ENCODE measurements around the gene WDR7. TPM values are rescaled to one million over a fixed set of nuclear protein-coding genes. Genes with fewer than 3 reads are reported as not detected.

Gene WDR7
- total and polyA plus RNA-seq, 2 of the 4 experiments (the other 2 are of a cell fraction) = 3.7 to 23.3 TPM

DNA sequence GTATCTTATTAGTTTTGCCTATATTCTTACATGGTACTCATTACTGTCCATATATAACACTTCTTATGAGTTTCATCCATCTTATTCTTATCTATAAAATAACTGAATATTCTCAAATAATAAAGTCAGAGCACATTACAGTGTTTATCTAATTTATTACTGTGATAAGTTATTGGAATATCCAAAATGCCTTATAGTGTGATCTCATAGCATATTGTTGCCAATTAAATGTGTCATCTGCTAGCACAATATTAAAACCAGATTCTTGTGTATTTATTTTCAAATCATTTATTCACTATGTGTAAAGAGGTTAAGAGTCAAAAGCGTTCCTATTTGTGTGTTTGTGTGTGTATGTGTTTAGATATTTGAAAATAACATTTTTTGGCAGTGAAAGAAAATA lies 151.9 kb downstream of the WDR7 start:
- Histone ChIP-seq H2AK9ac (replicated peaks; ENCODE audit: low read depth, low read length, poor library complexity) (no peak overlapping the region), H3K4me3 (ENCODE audit: insufficient read depth, low read depth, low read length) (no peak overlapping the region), H3K9ac (ENCODE audit: low read depth, low read length) (no peak overlapping the region), H2BK5ac (ENCODE audit: low read depth, low read length, poor library complexity, severe bottlenecking) (no peak overlapping the region), H3K18ac (ENCODE audit: low read depth, low read length) (no peak overlapping the region), H3K27me3 (ENCODE audit: control insufficient read depth, insufficient read depth, low read length) (no peaks in the 10 kb centered on the region), H3K56ac (ENCODE audit: extremely low read depth, insufficient read depth, low read length) (no peak overlapping the region), H2AK5ac (ENCODE audit: low read depth, low read length) (no peak overlapping the region), H3K4me1 (ENCODE audit: control insufficient read depth, insufficient read depth, low read length) (no peaks in the 10 kb centered on the region), H2BK20ac (ENCODE audit: low read depth, low read length) (no peak overlapping the region), H2AFZ (replicated peaks; ENCODE audit: low read length, poor library complexity) (no peak overlapping the region), H2BK15ac (ENCODE audit: low read depth, low read length) (no peak overlapping the region), H3K14ac (replicated peaks; ENCODE audit: low read depth, low read length) (no peak overlapping the region), H3K9me1 (ENCODE audit: insufficient read depth, low read length) (no peaks in the 10 kb centered on the region), H3K36me3 (ENCODE audit: control insufficient read depth, insufficient read depth, low read length) (no peaks in the 10 kb centered on the region), H3K4ac (ENCODE audit: low read depth, low read length) (no peak overlapping the region), H4K20me1 (ENCODE audit: insufficient read depth, low read length) (no peaks in the 10 kb centered on the region), H4K5ac (ENCODE audit: low read depth, low read length) (no peak overlapping the region), H4K91ac (ENCODE audit: insufficient read depth, low read depth, low read length) (no peak overlapping the region), H3K4me2 (ENCODE audit: low read depth, low read length) (no peak overlapping the region), H3K27ac (ENCODE audit: insufficient read depth, low read length) (no peak overlapping the region), H3K79me1 (ENCODE audit: low read depth in 1 of 2, low read length in 2 of 2) (peaks cover 0 to 5% of the 10 kb centered on the region in 2 experiments; a peak in 2 of 4 replicates), H4K8ac (ENCODE audit: low read depth in 2 of 2, low read length in 2 of 2) (no peak overlapping the region), H2BK120ac (ENCODE audit: low read depth, low read length) (no peak overlapping the region), H3K23ac (ENCODE audit: low read depth, low read length) (no peak overlapping the region), H3K9me3 (ENCODE audit: control insufficient read depth, insufficient read depth, low read length) (no peaks in the 10 kb centered on the region)
- ChIA-PET CTCF (no interaction called here), POLR2A (ENCODE audit: unreplicated experiment) (interaction anchor here (0.7 kb wide), 1 partner anchor 24 kb away, joined by 4 read pairs; no protein-coding TSS in a partner anchor)
- BruUV-seq (replicated peaks) = no TSS peak
- ATAC-seq (ENCODE audit: low read depth) (no peak), DNase-seq (no peak)
- no peak for TF ChIP-seq MXI1 (IDR thresholded peaks at IDR 0.05; ENCODE audit: borderline replicate concordance, low read depth, low read length)
- TF ChIP-seq CHD1 (IDR thresholded peaks at IDR 0.05; ENCODE audit: low read depth, low read length) = no peak
- TF ChIP-seq CEBPB (IDR thresholded peaks at IDR 0.05; ENCODE audit: low read depth, low read length) = no peak
- no peak for TF ChIP-seq RAD21 (IDR thresholded peaks at IDR 0.05; ENCODE audit: low read length)
- TF ChIP-seq SMC3 (IDR thresholded peaks at IDR 0.05; ENCODE audit: low read depth, low read length) = no peak
- no peak for TF ChIP-seq RFX5 (IDR thresholded peaks at IDR 0.05; ENCODE audit: low read depth, low read length)
- TF ChIP-seq RCOR1 (IDR thresholded peaks at IDR 0.05; ENCODE audit: insufficient replicate concordance, low read length) = no peak
- TF ChIP-seq, protein P1, sequence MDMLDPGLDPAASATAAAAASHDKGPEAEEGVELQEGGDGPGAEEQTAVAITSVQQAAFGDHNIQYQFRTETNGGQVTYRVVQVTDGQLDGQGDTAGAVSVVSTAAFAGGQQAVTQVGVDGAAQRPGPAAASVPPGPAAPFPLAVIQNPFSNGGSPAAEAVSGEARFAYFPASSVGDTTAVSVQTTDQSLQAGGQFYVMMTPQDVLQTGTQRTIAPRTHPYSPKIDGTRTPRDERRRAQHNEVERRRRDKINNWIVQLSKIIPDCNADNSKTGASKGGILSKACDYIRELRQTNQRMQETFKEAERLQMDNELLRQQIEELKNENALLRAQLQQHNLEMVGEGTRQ (IDR thresholded peaks at IDR 0.05; ENCODE audit: low read depth, low read length) = no peak
- TF ChIP-seq MAZ (IDR thresholded peaks at IDR 0.05; ENCODE audit: borderline replicate concordance, low read depth, low read length) = no peak
- TF ChIP-seq, protein P2, sequence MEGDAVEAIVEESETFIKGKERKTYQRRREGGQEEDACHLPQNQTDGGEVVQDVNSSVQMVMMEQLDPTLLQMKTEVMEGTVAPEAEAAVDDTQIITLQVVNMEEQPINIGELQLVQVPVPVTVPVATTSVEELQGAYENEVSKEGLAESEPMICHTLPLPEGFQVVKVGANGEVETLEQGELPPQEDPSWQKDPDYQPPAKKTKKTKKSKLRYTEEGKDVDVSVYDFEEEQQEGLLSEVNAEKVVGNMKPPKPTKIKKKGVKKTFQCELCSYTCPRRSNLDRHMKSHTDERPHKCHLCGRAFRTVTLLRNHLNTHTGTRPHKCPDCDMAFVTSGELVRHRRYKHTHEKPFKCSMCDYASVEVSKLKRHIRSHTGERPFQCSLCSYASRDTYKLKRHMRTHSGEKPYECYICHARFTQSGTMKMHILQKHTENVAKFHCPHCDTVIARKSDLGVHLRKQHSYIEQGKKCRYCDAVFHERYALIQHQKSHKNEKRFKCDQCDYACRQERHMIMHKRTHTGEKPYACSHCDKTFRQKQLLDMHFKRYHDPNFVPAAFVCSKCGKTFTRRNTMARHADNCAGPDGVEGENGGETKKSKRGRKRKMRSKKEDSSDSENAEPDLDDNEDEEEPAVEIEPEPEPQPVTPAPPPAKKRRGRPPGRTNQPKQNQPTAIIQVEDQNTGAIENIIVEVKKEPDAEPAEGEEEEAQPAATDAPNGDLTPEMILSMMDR (conservative IDR thresholded peaks at IDR 0.05; ENCODE audit: low read depth, low read length) = no peak
- no peak for TF ChIP-seq FOS (IDR thresholded peaks at IDR 0.05; ENCODE audit: low read depth, low read length)
- WGBS, 2 experiments (ENCODE audit: extremely low coverage in 2 of 2, insufficient read length in 1 of 2) = no CpG with 5 or more reads among the region's 1 CpG
- in situ Hi-C loops (cut with MboI; ENCODE audit: low sequenced_read_pairs) = no loop called here
- intact Hi-C loops (cut with micrococcal nuclease) = no loop called here
- dilution Hi-C loops (cut with HindIII; ENCODE audit: low sequenced_read_pairs, unreplicated experiment) = no loop called here
